Hepatocyte (in vitro differentiated cells): ENCODE data around the gene POLR1C. TPM values are rescaled to one million over a fixed set of nuclear protein-coding genes. Genes with fewer than 3 reads are reported as not detected.
"Not testable (repeated sequence)": the region's sequence is repeated elsewhere in the genome, so short reads cannot be mapped to it uniquely, and the experiment has no call there.

Experiments used
- DNase-seq: peaks from one replicate; pipeline ENCODE4 v3.0.0-alpha.2; 2016; ENCODE audit warnings: low spot score
- H2AFZ ChIP-seq: fragments of 200-600 bp; sonication (generic); 2 replicates; pipeline ENCODE4 v1.6.0; 2016; ENCODE audit warnings: antibody characterized with exemption, mild to moderate bottlenecking
- H3K27ac ChIP-seq: fragments of 200-600 bp; sonication (generic); 2 replicates; pipeline ENCODE4 v1.5.1; 2016; ENCODE audit warnings: mild to moderate bottlenecking
- H3K27me3 ChIP-seq: fragments of 200-600 bp; sonication (generic); 2 replicates; pipeline ENCODE4 v1.6.1; 2016
- H3K36me3 ChIP-seq: fragments of 200-600 bp; sonication (generic); replicated peaks from 2 replicates; pipeline ENCODE4 v1.5.1; 2016; ENCODE audit warnings: low read depth; ENCODE audit not compliant: insufficient read depth
- H3K4me1 ChIP-seq: fragments of 200-600 bp; sonication (generic); 2 replicates; pipeline ENCODE4 v1.5.1; 2016; ENCODE audit warnings: mild to moderate bottlenecking, moderate library complexity; ENCODE audit not compliant: insufficient read depth
- H3K4me2 ChIP-seq: fragments of 200-600 bp; sonication (generic); 2 replicates; pipeline ENCODE4 v1.6.0; 2016
- H3K4me3 ChIP-seq: fragments of 200-600 bp; sonication (generic); 2 replicates; pipeline ENCODE4 v1.5.1; 2016; ENCODE audit warnings: mild to moderate bottlenecking
- H3K79me2 ChIP-seq: fragments of 200-600 bp; sonication (generic); 2 replicates; pipeline ENCODE4 v1.6.0; 2017; ENCODE audit warnings: mild to moderate bottlenecking
- H3K9me2 ChIP-seq: fragments of 200-600 bp; sonication (generic); replicated peaks from 2 replicates; pipeline ENCODE4 v1.6.0; 2017; ENCODE audit warnings: mild to moderate bottlenecking; ENCODE audit not compliant: insufficient read depth
- H3K9me3 ChIP-seq: fragments of 200-600 bp; sonication (generic); 2 replicates; pipeline ENCODE4 v1.5.1; 2016; ENCODE audit warnings: low read depth, mild to moderate bottlenecking
- H4K20me1 ChIP-seq: fragments of 200-600 bp; sonication (generic); 2 replicates; pipeline ENCODE4 v1.6.0; 2016; ENCODE audit warnings: mild to moderate bottlenecking; ENCODE audit not compliant: insufficient read depth, poor library complexity, severe bottlenecking
- CTCF ChIP-seq: fragments of 200-600 bp; sonication (generic); IDR thresholded peaks from 2 replicates; pipeline ENCODE4 v1.5.1; 2016; ENCODE audit warnings: antibody characterized with exemption, mild to moderate bottlenecking; ENCODE audit not compliant: poor library complexity
- EZH2 ChIP-seq: fragments of 200-600 bp; sonication (generic); IDR thresholded peaks from 2 replicates; pipeline ENCODE4 v1.6.1; 2016; ENCODE audit warnings: antibody characterized with exemption, mild to moderate bottlenecking, borderline replicate concordance
- EZH2phosphoT487 ChIP-seq: fragments of 200-600 bp; sonication (generic); IDR thresholded peaks from one replicate; pipeline ENCODE4 v1.6.1; 2018; ENCODE audit warnings: antibody characterized with exemption, mild to moderate bottlenecking, low read depth, moderate library complexity; ENCODE audit not compliant: unreplicated experiment, severe bottlenecking
- WGBS: methylation state at CpG from one replicate; pipeline ENCODE4 v1.1.6; 2016; ENCODE audit warnings: low lambda C conversion rate; ENCODE audit errors: missing lambda C conversion rate; 5-methylcytosine and 5-hydroxymethylcytosine counted together
- polyA plus RNA-seq: library from polyadenylated mRNA; unstranded; fragments of >200 nt; fragmentation: Nextera tagmentation; extraction: Ambion mirVana; gene quantifications from 2 replicates; pipeline ENCODE4 v1.2.1, GENCODE V29; 2016
- total RNA-seq: library from RNA; depleted of rRNA; stranded (reverse); fragments of >200 nt; gene quantifications from 2 replicates; pipeline ENCODE4 v1.2.3, GENCODE V29; 2014

Gene POLR1C
- total and polyA plus RNA-seq, 2 experiments from 2014 or later = 26.1 to 36.2 TPM

GRCh38 chr6:43532201-43532600 is 15.3 kb downstream of the POLR1C start:
- Histone ChIP-seq H3K27me3 (no peaks in the 10 kb centered on the region), H3K4me1 (no peaks in the 10 kb centered on the region), H3K4me3 (no peak overlapping the region), H3K27ac (no peak overlapping the region), H3K9me3 (no peaks in the 10 kb centered on the region), H4K20me1 (no peaks in the 10 kb centered on the region), H3K79me2 (no peaks in the 10 kb centered on the region), H3K4me2 (no peak overlapping the region), H3K9me2 (no peaks in the 10 kb centered on the region), H2AFZ (no peak overlapping the region), H3K36me3 (no peaks in the 10 kb centered on the region)
- WGBS = 88% methylated on average over 1 of the region's 1 CpG
- no peak for TF ChIP-seq EZH2phosphoT487
- TF ChIP-seq CTCF = no peak
- TF ChIP-seq EZH2 = no peak
- DNase-seq = no peak

GRCh38 chr6:43538986-43539385 is 22.1 kb downstream of the POLR1C start:
- H3K4me3 ChIP-seq, H3K27me3 ChIP-seq, H3K9me2 ChIP-seq, H3K9me3 ChIP-seq, H3K36me3 ChIP-seq, DNase-seq, H4K20me1 ChIP-seq, H3K79me2 ChIP-seq, H3K27ac ChIP-seq, H3K4me2 ChIP-seq, H3K4me1 ChIP-seq, H2AFZ ChIP-seq: not testable (repeated sequence)
- WGBS = over 99% methylated on average over 17 of the region's 17 CpGs

- H3K36me3 ChIP-seq = not testable (repeated sequence)
These were observed 22.5 kb downstream of the POLR1C start for GRCh38 chr6:43539409-43539808.

GRCh38 chr6:43540507-43540906 is 23.6 kb downstream of the POLR1C start:
- WGBS = 96% methylated on average over 5 of the region's 5 CpGs
- H3K4me1 ChIP-seq = no peaks in the 10 kb centered on the region
- no peak overlapping the region for H3K4me3 ChIP-seq
- no peak for DNase-seq
- H3K4me2 ChIP-seq = no peak overlapping the region
- no peaks in the 10 kb centered on the region for H3K9me3 ChIP-seq
- no peaks in the 10 kb centered on the region for H4K20me1 ChIP-seq
- no peaks in the 10 kb centered on the region for H3K36me3 ChIP-seq
- no peak overlapping the region for H2AFZ ChIP-seq
- TF ChIP-seq CTCF (no peak), EZH2 (no peak), EZH2phosphoT487 (no peak)
- no peaks in the 10 kb centered on the region for H3K9me2 ChIP-seq
- H3K27ac ChIP-seq = no peak overlapping the region
- H3K27me3 ChIP-seq = no peaks in the 10 kb centered on the region
- H3K79me2 ChIP-seq = no peaks in the 10 kb centered on the region

More at GRCh38 chr6:43539409-43539808, 22.5 kb downstream of the POLR1C start:
- not testable (repeated sequence) for H3K9me2 ChIP-seq, H3K27me3 ChIP-seq, H3K9me3 ChIP-seq, H3K27ac ChIP-seq, H3K4me1 ChIP-seq, H3K4me3 ChIP-seq, H3K79me2 ChIP-seq, H3K4me2 ChIP-seq, H2AFZ ChIP-seq, DNase-seq, H4K20me1 ChIP-seq
- WGBS = 98% methylated on average over 20 of the region's 20 CpGs
